NCI-H146 treated with DMSO at 0.1 percent for 48 hours (cell line): ENCODE data around the gene EFNB1.

Source experiments
- DNase-seq: peaks from one replicate; lab custom pipeline; 2025; ENCODE audit not compliant: unreplicated experiment; lab: John Stamatoyannopoulos, UW

Gene EFNB1

GRCh38 chrX:68880846-68881552, 52.2 kb downstream of the EFNB1 start:
- DNase-seq: no peak

GRCh38 chrX:68881911-68882310, 53.1 kb downstream of the EFNB1 start:
- DNase-seq: no peak

GRCh38 chrX:68883800-68884199, 55.0 kb downstream of the EFNB1 start:
- no peak for DNase-seq

- DNase-seq: no peak
These were observed 60.4 kb downstream of the EFNB1 start for GRCh38 chrX:68889249-68889648.
